HG02981 (cell line): Measurements from ENCODE around the gene SLC36A1.
"Not testable (repeated sequence)": the region's sequence is repeated elsewhere in the genome, so short reads cannot be mapped to it uniquely, and the experiment has no call there.

Source experiments
- ATAC-seq: cut with Tn5 transposase; IDR thresholded peaks from one replicate; pipeline ENCODE4 v1.9.1; 2021; ENCODE audit warnings: mild to moderate bottlenecking, moderate library complexity; ENCODE audit not compliant: unreplicated experiment

The SLC36A1 gene

DNA sequence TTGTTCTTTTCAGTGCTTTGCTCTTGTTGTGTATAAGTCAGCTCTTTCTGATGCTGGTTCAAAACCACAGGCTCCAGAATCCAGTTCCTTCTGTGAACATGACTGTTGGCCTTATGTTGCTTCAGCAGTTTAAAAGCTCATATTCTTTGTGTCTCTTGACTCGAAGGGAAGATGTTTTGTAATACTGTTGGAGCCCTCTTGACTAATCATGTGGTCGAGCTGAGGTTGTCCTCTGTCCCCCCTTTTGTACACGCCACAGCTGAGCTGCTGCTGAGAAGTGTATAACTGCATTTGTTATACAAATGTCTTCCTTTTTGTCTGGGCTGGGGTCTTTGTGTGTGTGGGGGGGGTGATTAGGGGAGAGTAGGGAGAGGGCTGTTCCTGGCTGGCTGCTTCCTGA, 35.8 kb downstream of the SLC36A1 start:
- ATAC-seq: no peak

DNA sequence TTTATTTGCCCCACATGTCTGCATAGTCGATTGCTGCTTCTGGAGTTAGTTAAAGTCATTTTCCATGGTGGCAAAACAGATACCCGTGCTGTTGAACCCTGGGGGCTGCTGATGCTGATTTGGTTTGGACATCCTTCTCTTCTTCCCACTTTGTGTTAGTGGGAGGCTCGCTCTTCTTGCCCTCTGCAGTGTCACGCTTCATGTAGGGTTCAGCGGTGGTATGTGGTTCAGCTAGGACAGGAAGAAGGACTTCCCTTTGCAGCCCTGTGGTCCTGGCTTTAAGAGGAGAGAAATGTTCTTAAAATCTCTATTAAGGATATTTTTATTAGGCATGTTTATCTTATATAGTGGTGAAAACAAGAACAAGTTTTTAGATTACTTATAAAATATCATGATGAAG, 36.2 kb downstream of the SLC36A1 start:
- ATAC-seq: no peak

DNA sequence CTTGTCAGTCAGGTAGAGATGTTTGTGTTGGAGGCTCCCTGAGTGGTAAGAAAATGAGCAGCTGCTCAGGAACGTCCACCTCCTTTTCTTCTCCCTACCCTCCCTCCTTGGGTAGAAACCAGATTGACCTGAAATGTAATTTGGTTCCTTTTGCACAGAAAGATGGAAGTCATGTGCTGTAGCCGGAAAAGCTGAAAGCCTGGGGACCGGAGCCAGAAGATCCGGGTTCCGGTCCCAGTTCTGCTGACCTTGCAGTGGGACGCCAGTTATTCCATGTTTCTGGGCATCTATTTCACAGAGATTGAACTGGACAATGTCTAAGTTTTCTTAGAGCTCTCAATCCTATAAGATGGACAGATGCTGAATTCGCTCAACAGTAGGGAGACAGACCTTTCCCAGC, 40.1 kb downstream of the SLC36A1 start:
- no peak for ATAC-seq

DNA sequence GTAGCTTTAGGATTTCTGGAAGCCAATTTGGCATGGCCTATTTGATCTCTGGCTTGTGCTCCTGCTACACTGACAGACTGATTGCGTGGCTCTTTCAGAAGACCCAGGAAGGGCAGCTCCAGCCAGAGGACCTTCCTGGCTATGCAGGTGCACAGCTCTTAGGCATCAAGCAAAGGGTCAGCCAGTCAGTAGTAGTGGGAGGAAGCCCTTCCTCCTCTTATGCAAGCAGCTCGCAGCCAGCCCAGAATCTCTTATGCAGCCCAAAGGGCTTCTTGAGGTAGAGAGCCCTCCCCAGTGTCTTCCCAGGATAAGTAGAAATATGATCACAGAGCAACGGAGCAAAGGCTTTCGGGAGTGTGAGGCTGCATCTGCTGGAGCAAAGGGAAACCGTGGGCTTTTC, 43.2 kb downstream of the SLC36A1 start:
- no peak for ATAC-seq

DNA sequence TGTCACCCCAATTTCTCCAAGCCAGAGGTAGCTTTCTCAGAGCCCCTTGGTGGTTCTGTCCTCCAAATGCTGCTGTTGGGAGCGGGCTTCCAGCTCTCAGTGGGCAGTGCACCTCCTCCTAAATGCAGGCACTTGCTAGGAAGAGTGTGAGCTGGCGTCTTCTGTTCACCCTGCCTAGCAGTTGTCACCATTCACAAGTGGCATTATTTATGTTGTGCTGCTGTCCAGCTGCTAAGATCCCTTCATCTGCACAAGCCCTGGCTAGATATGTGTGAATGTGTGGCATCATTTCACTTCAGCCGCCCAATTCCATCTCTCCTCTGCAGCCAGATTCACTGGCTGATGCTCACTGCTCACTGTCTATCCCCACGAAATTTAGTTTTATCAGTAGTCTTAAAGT, 43.7 kb downstream of the SLC36A1 start:
- ATAC-seq: no peak

DNA sequence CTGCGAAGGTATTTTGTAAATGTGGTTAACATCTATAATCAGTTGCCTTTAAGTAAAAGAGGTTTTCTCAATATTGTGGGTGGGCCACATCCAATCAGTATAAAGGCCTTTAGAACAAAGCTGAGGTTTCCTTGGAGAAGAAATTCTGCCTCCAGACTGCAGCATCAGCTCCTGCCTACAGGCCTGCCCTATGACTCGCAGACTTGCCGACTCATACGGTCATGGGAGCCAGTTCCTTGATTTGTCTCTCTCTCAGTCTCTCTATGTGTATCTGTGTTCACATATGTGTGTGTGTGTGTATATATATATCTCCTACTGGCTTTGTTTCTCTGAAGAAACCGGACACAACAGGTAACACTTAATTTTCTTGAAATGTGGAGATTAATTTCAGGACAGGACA, 45.3 kb downstream of the SLC36A1 start:
- ATAC-seq: no peak

DNA sequence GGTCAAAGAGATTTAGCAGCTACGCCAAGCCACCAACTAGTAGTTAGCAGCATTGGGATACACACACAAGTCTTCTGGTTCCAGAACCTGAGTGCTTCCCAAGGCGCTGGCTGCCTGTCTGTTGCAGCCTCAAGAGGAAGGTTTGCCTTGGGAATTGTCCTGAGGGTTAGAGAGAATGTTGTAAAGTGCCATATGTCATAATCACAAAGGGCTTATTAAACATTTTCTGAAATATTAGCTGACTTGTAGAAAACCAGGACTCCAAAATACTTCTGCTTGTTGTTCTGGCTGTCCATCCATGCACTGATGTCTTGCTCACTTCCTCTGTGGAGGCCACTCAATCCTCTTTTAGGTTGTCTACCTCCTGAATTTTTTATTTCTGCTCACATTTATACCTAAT, 46.3 kb downstream of the SLC36A1 start:
- ATAC-seq: no peak

DNA sequence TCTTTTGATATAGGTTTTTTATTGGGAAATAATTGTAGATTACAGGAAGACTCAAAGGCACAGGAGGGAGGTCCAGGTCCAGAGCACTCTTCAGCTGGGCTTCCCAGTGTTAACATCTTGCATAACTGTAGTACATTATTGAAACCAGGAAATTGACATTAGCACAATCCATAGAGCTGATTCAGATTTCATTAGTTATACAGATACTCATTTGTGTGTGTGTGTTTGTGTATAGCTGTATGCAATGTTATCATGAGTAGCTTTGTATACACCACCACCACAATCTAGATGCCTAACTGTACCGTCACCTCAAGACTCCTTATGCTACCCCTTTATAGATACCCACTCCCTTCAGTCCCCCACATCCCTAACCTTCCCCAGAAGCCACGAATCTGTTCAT, 47.9 kb downstream of the SLC36A1 start:
- ATAC-seq: no peak

DNA sequence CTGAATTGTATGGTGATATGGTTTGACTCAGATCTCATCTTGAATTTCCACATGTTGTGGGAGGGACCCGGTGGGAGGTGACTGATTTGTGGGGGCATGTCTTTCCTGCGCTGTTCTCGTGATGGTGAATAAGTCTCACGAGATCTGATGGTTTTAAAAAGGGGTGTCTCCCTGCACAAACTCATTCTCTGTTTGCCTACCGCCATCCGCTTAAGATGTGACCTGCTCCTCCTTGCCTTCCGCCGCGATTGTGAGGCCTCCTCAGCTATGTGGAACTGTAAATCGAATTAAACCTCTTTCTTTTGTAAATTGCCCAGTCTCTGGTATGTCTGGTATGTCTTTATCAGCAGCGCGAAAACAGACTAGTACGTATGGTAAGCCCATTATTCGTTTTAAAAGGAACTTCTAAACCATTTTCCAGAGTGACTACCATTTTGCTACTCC, 48.7 kb downstream of the SLC36A1 start:
- no peak for ATAC-seq

DNA sequence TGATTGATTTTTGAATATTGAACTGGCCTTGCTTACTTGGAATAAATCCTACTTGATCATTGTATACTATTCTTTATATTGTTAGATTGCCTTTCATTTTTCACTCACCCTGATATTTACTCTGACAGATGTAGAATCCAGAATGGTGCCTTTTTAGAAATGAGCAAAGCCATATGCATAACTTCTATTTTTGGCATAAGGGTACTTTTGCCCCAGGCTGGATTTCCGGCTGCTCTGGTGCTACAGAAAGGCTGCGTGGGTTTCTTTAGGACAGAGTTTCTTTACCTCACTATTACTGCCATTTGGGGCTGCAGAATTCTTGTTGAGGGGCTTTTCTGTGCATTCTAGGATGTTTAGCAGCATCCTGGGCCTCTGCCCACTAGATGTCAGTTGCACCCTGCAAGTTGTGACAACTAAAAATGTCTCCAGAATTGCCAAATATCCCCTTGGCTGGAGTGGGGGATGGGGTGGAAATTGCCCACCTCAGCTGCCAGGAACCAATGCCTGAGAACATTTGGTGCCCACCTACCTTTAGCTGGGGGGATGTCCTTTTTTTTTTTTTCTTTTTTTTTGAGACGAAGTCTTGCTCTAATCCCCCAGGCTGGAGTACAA, 50.1 kb downstream of the SLC36A1 start:
- no peak for ATAC-seq

DNA sequence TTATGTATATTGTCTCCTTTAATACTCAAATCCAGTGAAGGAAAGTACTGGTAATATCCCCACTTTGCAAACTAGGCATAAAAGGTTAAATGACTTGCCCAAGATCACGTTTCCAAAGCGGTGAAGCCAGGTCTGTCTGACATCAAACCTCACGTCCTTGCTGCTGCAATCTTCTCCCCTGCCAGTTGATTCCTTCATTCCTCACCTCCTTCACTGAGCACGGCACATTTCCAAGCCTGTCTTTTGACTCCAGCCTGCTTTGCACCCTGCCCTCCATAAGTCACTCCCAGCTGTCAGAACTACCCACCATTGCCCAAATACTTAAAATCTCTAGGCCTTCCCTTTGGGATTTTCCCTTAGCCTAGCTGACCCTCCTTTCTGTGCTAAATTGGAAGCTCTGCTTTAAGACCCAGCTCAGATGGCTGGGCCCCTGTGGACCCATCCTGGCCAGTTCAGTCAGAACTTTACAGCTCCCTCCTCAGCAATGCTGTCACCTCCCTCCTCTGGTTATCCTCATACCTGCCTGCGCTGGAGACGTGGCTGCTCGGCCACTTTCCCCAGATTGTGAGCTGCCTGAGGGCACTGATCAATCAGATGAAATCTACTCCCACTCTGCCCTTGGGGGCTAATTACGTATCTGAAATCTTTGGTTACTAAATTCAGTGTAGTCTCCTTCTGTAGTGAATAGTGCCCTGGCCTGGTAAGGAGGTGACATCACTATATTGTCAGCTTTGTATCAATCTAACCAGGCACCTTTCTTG, 51.2 kb downstream of the SLC36A1 start:
- ATAC-seq: no peak

DNA sequence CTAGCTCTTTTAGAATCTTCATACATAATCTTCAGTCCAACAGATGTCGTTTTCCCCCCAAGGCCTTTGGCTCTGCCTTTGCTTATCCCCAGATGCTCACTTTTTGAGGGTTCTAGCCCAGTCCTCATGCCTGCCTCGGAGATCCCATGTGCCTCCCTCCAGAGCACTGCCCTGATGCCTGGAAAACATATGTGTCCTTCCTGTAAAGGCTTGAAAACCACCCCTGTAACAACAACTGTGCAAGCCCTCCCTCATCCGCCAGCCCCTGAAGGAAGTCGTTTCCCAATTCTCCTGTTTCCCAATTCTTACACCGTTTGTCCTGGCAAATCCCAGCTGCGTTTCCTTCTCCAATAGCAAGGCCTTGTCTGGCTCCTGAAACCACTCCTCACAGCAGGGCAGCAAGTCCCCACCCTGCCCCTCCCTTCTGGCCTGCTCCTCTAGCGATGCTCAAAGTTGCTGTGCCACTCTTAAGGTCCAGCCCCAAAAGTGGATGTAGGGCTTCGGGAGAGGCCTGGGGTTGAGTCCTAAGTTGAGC, 52.2 kb downstream of the SLC36A1 start:
- ATAC-seq: no peak

DNA sequence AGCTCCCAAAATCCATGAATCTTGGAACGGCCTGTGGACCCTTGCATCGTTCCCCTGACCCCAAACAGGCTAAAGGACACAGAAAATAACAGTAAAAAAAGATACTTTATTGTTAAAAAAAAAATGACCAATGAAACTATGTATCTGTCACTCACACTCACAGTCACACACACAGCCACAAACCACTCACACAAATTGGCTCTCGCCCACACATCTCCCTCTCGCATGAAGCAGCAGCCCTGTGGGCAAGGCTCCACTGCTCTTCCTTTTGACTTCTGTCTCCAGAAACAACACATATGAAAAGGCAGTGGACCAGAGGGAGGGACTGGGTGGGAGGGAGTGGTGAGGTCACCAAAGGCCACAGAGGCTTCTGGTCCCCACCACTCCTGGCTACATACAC, 56.6 kb downstream of the SLC36A1 start:
- ATAC-seq: no peak

DNA sequence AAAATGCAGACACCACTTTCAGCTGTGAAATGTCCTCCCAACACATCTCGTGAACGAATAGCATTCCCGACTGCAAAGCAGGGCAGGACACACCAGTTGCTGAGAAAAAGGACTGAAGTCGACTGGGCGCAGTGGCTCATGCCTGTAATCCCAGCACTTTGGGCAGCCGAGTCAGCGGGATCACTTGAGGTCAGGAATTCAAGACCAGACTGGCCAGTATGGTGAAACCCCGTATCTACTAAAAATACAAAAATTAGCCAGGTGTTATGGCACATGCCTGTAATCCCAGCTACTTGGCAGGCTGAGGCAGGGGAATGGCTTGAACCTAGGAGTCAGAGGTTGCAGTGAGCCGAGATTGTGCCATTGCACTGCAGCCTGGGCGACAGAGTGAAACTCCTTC, 60.9 kb downstream of the SLC36A1 start:
- ATAC-seq: not testable (repeated sequence)

DNA sequence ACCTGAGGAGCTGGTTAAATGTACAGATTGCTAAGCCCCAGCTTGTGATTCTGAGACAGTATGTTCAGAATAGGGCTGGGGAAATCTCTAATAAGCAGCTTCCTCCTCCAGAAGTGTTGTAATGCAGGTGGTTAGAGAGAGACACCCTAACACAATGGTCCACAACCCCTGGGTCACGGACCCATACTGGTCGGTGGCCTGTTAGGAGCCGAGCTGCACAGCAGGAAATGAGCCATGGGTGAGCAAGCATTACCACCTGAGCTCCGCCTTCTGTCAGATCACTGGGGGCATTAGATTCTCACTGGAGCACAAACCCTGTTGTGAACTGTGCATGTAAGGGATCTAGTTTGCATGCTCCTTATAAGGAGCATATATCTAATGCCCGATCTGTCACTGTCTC, 61.8 kb downstream of the SLC36A1 start:
- ATAC-seq: no peak

DNA sequence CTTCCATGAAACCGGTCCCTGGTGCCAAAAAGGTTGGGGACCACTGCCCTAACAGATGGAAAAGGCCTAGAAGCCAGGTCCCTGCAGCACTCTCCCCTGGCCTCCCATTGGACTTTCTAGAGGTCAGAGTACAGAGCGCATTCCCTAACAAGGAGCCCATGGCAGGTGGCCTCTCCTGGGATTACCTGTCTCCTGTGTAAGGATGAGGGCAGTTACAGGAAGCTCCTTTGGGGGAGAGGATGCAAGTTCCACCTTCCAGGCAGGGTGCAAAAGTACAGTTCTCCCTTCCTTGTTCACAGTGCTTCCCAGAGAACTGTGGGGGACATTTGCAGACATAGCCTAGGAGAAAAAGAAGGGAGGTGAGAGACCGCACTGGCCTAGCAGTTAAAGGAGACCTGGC, 62.4 kb downstream of the SLC36A1 start:
- no peak for ATAC-seq

DNA sequence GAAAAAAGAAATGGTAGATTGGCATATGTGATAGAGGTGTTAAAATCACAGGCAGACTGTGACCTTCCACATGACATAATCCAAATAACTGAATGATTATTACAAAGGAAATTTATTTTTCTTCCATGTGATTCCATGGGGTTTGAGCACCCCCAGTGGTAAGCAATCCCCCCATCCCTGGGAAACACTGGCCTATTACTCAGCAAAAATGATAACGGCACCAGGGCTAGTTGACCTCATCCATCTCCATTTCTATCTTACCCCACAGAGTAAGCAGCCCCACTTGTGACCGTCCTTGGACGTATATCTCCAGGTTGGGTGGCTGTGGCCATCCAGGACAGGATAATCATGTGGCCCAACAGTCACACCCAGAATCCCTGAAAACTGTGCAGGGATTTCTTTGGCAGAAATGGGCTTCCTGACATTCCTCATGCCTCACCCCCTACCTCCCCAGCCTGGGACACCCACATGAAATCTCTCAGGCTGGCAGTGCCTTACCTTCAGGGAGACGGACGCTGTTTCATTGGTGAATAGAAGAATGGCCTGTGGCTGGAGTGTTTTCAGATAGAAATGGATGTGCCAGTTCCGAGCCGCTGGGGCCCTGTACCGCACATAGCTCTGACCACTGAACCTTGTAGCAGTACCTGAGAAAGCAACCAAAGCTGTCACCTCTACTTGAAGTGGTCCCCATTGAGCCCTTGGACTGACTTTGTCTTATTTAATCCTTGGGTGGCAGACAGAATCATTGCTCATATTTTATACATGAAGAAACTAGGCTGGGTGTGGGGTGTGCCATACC, 69.9 kb downstream of the SLC36A1 start:
- ATAC-seq: no peak

DNA sequence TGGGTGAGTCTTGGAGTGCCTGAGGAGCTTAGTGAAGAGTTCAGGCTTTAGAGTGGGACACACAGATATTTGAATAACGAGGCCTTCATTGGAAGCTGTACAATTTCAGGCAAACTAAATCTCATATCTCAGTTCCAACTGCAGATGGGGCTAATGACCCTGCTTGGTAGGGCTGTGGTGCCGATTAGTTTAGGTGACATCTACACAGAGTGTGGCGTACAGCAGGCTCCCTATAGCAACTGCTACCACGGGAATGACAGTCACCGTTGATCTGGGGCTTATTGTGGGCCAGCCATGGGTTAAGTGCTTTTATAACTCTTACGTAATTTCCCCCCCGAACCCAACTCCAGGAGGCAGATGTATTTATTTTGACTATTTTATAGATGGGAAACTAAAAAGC, 72.9 kb downstream of the SLC36A1 start:
- ATAC-seq: no peak

DNA sequence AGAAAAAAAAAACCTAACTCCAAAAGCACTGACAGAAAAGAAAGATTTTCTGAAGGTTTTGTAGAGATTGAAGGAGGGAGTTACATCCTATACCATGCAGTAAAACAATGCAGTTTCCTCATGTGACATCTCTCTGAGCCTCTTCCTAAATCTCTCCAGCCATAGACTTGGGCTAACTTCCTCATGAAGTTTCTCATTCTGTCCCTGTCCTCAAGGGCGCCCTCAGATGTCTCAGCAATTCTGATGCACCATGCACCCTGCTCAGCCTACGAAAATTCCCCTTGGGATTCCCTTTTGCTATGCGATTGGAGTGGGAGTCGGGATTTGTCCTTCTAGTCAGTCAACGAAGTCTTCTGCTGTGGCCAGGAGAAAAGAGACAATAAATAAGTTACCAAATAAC, 74.8 kb downstream of the SLC36A1 start:
- no peak for ATAC-seq

DNA sequence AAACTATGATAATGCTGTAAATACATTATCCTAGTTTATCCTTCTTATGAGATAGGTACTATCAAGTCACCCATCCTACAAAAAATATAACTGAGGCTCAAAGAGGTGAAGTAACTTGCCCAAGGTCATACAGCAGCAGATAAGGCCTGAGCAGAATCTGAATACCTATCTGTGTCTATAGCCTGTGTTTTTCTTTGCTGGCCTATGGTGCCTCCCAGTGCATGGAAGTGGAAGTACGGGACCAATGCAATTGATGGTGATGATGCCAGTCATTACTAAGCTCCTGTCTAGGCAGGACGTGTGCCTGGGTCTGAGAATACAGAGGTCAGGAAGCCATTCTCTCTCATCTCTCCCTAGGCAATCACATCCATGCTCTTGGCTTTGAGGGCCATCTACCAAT, 75.9 kb downstream of the SLC36A1 start:
- ATAC-seq: peak; percentile 88

DNA sequence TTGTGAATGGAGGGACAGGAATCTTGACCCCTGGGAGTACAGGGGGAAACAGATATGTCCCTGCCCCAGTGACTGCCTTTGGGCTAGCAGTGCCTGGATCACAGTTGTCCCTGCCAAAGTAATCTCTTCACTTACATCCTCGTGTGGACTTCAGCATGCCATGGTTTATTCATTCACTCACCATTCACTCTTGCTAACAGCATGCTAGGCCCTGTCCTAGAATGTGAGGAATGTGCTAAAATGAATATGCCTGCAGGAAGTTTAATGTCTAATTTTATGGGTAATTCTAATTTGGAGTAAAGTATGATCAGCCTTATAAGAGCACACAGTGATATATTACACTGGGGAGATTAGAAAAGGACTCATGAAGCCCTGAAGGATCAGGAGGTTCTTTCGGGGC, 80.8 kb downstream of the SLC36A1 start:
- ATAC-seq: no peak

DNA sequence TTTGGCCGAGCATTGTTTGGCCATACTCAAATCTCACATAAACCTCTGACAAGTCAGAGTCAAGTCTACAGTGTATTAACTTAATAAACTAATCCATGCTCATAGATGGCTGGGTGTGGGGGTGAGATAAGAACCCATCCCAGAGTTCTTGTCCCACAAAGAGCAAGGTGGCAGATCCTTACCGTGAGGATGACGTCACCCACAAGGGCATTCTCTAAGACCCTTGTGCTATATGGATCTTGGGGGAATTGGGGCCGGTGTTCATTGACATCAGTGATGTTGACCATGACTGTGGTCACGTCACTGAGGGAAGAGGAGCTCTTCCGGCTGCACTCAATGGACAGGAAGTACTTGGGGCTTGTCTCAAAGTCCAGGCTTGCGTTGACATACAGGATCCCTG, 81.6 kb downstream of the SLC36A1 start:
- no peak for ATAC-seq
